H1 (cell line): ENCODE measurements around the gene MAPK14. TPM values are rescaled to one million over a fixed set of nuclear protein-coding genes. Genes with fewer than 3 reads are reported as not detected.

Source experiments
- CHD2 ChIP-seq: IDR thresholded peaks from 2 replicates; pipeline ENCODE4 v1.6.1; 2012; ENCODE audit warnings: low read length, improper control_type of control experiment
- EGR1 ChIP-seq: IDR thresholded peaks from 2 replicates; pipeline ENCODE4 v1.6.1; 2011; ENCODE audit warnings: low read depth, low read length, borderline replicate concordance
- POLR2AphosphoS5 ChIP-seq: IDR thresholded peaks from 2 replicates; pipeline ENCODE4 v1.6.1; 2011; ENCODE audit warnings: low read depth, low read length
- SUZ12 ChIP-seq: fragments of 200-600 bp; sonication (generic); IDR thresholded peaks from 2 replicates; pipeline ENCODE4 v1.6.1; 2012; ENCODE audit warnings: mild to moderate bottlenecking, inconsistent platforms, low read length, moderate library complexity, mixed read lengths
- polyA plus RNA-seq, 7 experiments: library from polyadenylated mRNA; depleted of rRNA in 3 of 7; stranded (reverse) in 5 of 7; unstranded in 2 of 7; fragments of >200 nt in 5 of 7; fragments of 200-250 nt in 2 of 7; gene quantifications; 1 replicate in 5 of 7; 2 replicates in 1 of 7; 4 replicates in 1 of 7; pipeline versions ENCODE4 v1.2.1 to v1.2.3, GENCODE V29; 2011 to 2013; ENCODE audit warnings: missing spikeins in 2 of 7, mixed read lengths in 2 of 7
- total RNA-seq: library from RNA; stranded (reverse); fragmentation: NEBNext Ultra II Directional; extraction: Animal tissue kit (Norgen Biotek cat#: 25700); gene quantifications from 2 replicates; pipeline ENCODE4 v1.2.1, GENCODE V29; 2021

MAPK14 gene
- total and polyA plus RNA-seq, 2 of the 8 experiments (the other 6 are each of a cell fraction or from before 2014, with no cell fraction given) = 18.1 to 39.3 TPM

GRCh38 chr6:36154286-36154685 lies 126.7 kb downstream of the MAPK14 start (continued):
- TF ChIP-seq CHD2 = no peak
- TF ChIP-seq POLR2AphosphoS5 = no peak
- TF ChIP-seq EGR1 = no peak
- TF ChIP-seq SUZ12 = no peak
